ENCODE data around the gene CD80. TPM values are rescaled to one million over a fixed set of nuclear protein-coding genes. Genes with fewer than 3 reads are reported as not detected.

The CD80 gene
- total RNA-seq, 4 donors from 2014 or later, result 0.13 TPM; not detected in 3

GRCh38 chr3:119494597-119494996 lies 64.8 kb downstream of the CD80 start:
- intact Hi-C loops (cut with DNase I; ENCODE audit: low total_unique reads), result loop anchor here (10.0 kb wide), 1 partner anchor 250 kb away; the partner anchor contains the start of gene B4GALT4
- ATAC-seq, result no peak
- H3K27ac ChIP-seq, result no peak overlapping the region
- in situ Hi-C loops (cut with MboI; ENCODE audit: low sequenced_read_pairs in 4 of 4), result no loop called here
- TF ChIP-seq CTCF (IDR thresholded peaks at IDR 0.05 in 4 of 5, conservative IDR thresholded peaks at IDR 0.05 in 1 of 5), result no peak
- TF ChIP-seq POLR2A (IDR thresholded peaks at IDR 0.05), result no peak
- peaks cover 12 to 13% of the 10 kb centered on the region in 2 donors for H3K4me1 ChIP-seq
- peaks cover 0 to 23% of the 10 kb centered on the region in 2 donors for H3K36me3 ChIP-seq
- H3K4me3 ChIP-seq, result no peak overlapping the region
- H3K9me3 ChIP-seq, result no peaks in the 10 kb centered on the region
- H3K27me3 ChIP-seq, result no peaks in the 10 kb centered on the region
- DNase-seq, result no peak

DNA sequence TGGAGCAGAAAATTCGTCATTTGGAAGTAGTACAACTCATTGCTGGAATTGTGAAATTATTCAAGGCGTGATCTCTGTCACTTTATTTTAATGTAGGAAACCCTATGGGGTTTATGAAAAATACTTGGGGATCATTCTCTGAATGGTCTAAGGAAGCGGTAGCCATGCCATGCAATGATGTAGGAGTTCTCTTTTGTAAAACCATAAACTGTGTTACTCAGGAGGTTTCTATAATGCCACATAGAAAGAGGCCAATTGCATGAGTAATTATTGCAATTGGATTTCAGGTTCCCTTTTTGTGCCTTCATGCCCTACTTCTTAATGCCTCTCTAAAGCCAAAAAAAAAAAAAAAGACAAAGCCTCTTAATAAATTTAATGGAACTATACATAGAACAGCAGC lies 66.6 kb downstream of the CD80 start:
- Histone ChIP-seq H3K4me3 (no peak overlapping the region), H3K4me1 (peaks cover 5% of the 10 kb centered on the region in 2 donors), H3K9me3 (no peaks in the 10 kb centered on the region), H3K36me3 (peaks cover 0 to 36% of the 10 kb centered on the region in 2 donors), H3K27ac (no peak overlapping the region), H3K27me3 (no peaks in the 10 kb centered on the region)
- no peak for TF ChIP-seq CTCF (IDR thresholded peaks at IDR 0.05 in 4 of 5, conservative IDR thresholded peaks at IDR 0.05 in 1 of 5)
- no peak for TF ChIP-seq POLR2A (IDR thresholded peaks at IDR 0.05)
- no peak for DNase-seq
- intact Hi-C loops (cut with DNase I; ENCODE audit: low total_unique reads) (loop anchor here (10.0 kb wide), 1 partner anchor 248 kb away; the partner anchor contains the start of gene B4GALT4), in situ Hi-C loops (cut with MboI; ENCODE audit: low sequenced_read_pairs in 4 of 4) (no loop called here)
- no peak for ATAC-seq

GRCh38 chr3:119492128-119492527 lies 67.3 kb downstream of the CD80 start:
- intact Hi-C loops (cut with DNase I; ENCODE audit: low total_unique reads), result loop anchor here (10.0 kb wide), 1 partner anchor 247 kb away; the partner anchor contains the start of gene B4GALT4

GRCh38 chr3:119490153-119490552 lies 69.3 kb downstream of the CD80 start:
- Histone ChIP-seq H3K27me3 (no peaks in the 10 kb centered on the region), H3K4me1 (no peaks in the 10 kb centered on the region), H3K9me3 (no peaks in the 10 kb centered on the region), H3K4me3 (no peak overlapping the region), H3K36me3 (peaks cover 4 to 62% of the 10 kb centered on the region in 2 donors), H3K27ac (no peak overlapping the region)
- ATAC-seq, result no peak
- no peak for DNase-seq
- TF ChIP-seq POLR2A (IDR thresholded peaks at IDR 0.05), result no peak
- no peak for TF ChIP-seq CTCF (IDR thresholded peaks at IDR 0.05 in 4 of 5, conservative IDR thresholded peaks at IDR 0.05 in 1 of 5)
- in situ Hi-C loops (cut with MboI; ENCODE audit: low sequenced_read_pairs in 4 of 4), result no loop called here
- intact Hi-C loops (cut with DNase I; ENCODE audit: low total_unique reads), result loop anchor here (10.0 kb wide), 1 partner anchor 245 kb away; the partner anchor contains the start of gene B4GALT4

More at GRCh38 chr3:119492128-119492527, 67.3 kb downstream of the CD80 start:
- no peak overlapping the region for H3K27ac ChIP-seq
- no peaks in the 10 kb centered on the region for H3K4me1 ChIP-seq
- no peak for TF ChIP-seq CTCF (IDR thresholded peaks at IDR 0.05 in 4 of 5, conservative IDR thresholded peaks at IDR 0.05 in 1 of 5)
- no peak for TF ChIP-seq POLR2A (IDR thresholded peaks at IDR 0.05)
- no peak overlapping the region for H3K4me3 ChIP-seq
- in situ Hi-C loops (cut with MboI; ENCODE audit: low sequenced_read_pairs in 4 of 4), result no loop called here
- no peaks in the 10 kb centered on the region for H3K27me3 ChIP-seq
- H3K36me3 ChIP-seq, result peaks cover 0 to 43% of the 10 kb centered on the region in 2 donors
- H3K9me3 ChIP-seq, result no peaks in the 10 kb centered on the region
- DNase-seq (no peak), ATAC-seq (no peak)

- H3K36me3 ChIP-seq, result peaks cover 4 to 55% of the 10 kb centered on the region in 2 donors
- intact Hi-C loops (cut with DNase I; ENCODE audit: low total_unique reads), result no loop called here
Measured at GRCh38 chr3:119485563-119485962, 73.9 kb downstream of the CD80 start.

More at GRCh38 chr3:119485563-119485962, 73.9 kb downstream of the CD80 start:
- no peak for ATAC-seq
- H3K27me3 ChIP-seq, result no peaks in the 10 kb centered on the region
- no peaks in the 10 kb centered on the region for H3K4me1 ChIP-seq
- DNase-seq, result no peak
- H3K27ac ChIP-seq, result no peak overlapping the region
- H3K4me3 ChIP-seq, result no peak overlapping the region
- in situ Hi-C loops (cut with MboI; ENCODE audit: low sequenced_read_pairs in 4 of 4), result no loop called here
- H3K9me3 ChIP-seq, result no peaks in the 10 kb centered on the region
- TF ChIP-seq POLR2A (IDR thresholded peaks at IDR 0.05) (no peak), CTCF (IDR thresholded peaks at IDR 0.05 in 4 of 5, conservative IDR thresholded peaks at IDR 0.05 in 1 of 5) (no peak)
